PC-9 (cell line): Measurements from ENCODE around the gene PRDM16.

Source experiments
- CTCF ChIP-seq: fragments of 200-600 bp; sonication (generic); conservative IDR thresholded peaks from 2 replicates; pipeline ENCODE4 v1.6.1; 2017; ENCODE audit warnings: mixed run types, antibody characterized with exemption, mild to moderate bottlenecking, moderate library complexity
- EZH2 ChIP-seq: fragments of 200-600 bp; sonication (generic); IDR thresholded peaks from 2 replicates; pipeline ENCODE4 v1.8.0; 2017; ENCODE audit warnings: antibody characterized with exemption, low read depth

- no peak for TF ChIP-seq EZH2
- TF ChIP-seq CTCF, result no peak
These were observed 18.4 kb upstream of the PRDM16 start for GRCh38 chr1:3050603-3051002.
